HG03571 (cell line): Measurements from ENCODE around the gene APCDD1.
"Not testable (repeated sequence)": the region's sequence is repeated elsewhere in the genome, so short reads cannot be mapped to it uniquely, and the experiment has no call there.

ENCODE experiments used
- ATAC-seq: cut with Tn5 transposase; IDR thresholded peaks from one replicate; pipeline ENCODE4 v1.9.1; 2021; ENCODE audit not compliant: unreplicated experiment

APCDD1 gene

GRCh38 chr18:10461989-10462388 is 7.6 kb downstream of the APCDD1 start:
- ATAC-seq, result no peak

- no peak for ATAC-seq
These were observed 8.2 kb downstream of the APCDD1 start for GRCh38 chr18:10462597-10462996.

GRCh38 chr18:10463096-10463495 is 8.7 kb downstream of the APCDD1 start:
- ATAC-seq, result no peak

GRCh38 chr18:10463741-10464140 is 9.3 kb downstream of the APCDD1 start:
- no peak for ATAC-seq

GRCh38 chr18:10464161-10464648 is 9.8 kb downstream of the APCDD1 start:
- ATAC-seq, result not testable (repeated sequence)

GRCh38 chr18:10465174-10465939 is 10.9 kb downstream of the APCDD1 start:
- no peak for ATAC-seq

- no peak for ATAC-seq
These were observed 16.0 kb downstream of the APCDD1 start for GRCh38 chr18:10470429-10470828.

- no peak for ATAC-seq
These were observed 17.1 kb downstream of the APCDD1 start for GRCh38 chr18:10471574-10471973.

GRCh38 chr18:10473132-10473531 is 18.7 kb downstream of the APCDD1 start:
- no peak for ATAC-seq

- no peak for ATAC-seq
These were observed 19.9 kb downstream of the APCDD1 start for GRCh38 chr18:10474309-10474708.

GRCh38 chr18:10475276-10475653 is 20.8 kb downstream of the APCDD1 start:
- no peak for ATAC-seq

- no peak for ATAC-seq
These were observed 21.3 kb downstream of the APCDD1 start for GRCh38 chr18:10475654-10476291.

- no peak for ATAC-seq
These were observed 21.9 kb downstream of the APCDD1 start for GRCh38 chr18:10476338-10476791.

- ATAC-seq, result no peak
These were observed 22.9 kb downstream of the APCDD1 start for GRCh38 chr18:10477121-10477862.

- no peak for ATAC-seq
These were observed 23.4 kb downstream of the APCDD1 start for GRCh38 chr18:10477863-10478260.

- no peak for ATAC-seq
These were observed 27.4 kb downstream of the APCDD1 start for GRCh38 chr18:10481831-10482230.

- no peak for ATAC-seq
These were observed 28.0 kb downstream of the APCDD1 start for GRCh38 chr18:10482363-10482984.

- peak; percentile 83 for ATAC-seq
These were observed 28.8 kb downstream of the APCDD1 start for GRCh38 chr18:10482985-10483949.

- ATAC-seq, result no peak
These were observed 31.0 kb downstream of the APCDD1 start for GRCh38 chr18:10485475-10485874.

GRCh38 chr18:10486362-10486761 is 31.9 kb downstream of the APCDD1 start:
- ATAC-seq, result no peak
